Activated naive CD4-positive, alpha-beta T cell treated with anti-CD3 and anti-CD28 coated beads, Interleukin-2, amount 10 ng/mL, durations not matched to agents 7 days and 5 days (primary cell): ENCODE results near the gene ZNF775.

ENCODE experiments used
- CTCF ChIA-PET: fragments of 350-600 bp; sonication (Branson Sonifier 250); formaldehyde crosslinking; loops from one replicate; lab custom pipeline; 2021; ENCODE audit warnings: antibody characterized with exemption; lab: Charles Lee
- DNase-seq: peaks from one replicate; pipeline ENCODE4 v3.0.0-alpha.2; 2020
- H3K27ac Mint-ChIP-seq: one replicate; pipeline ENCODE4 v1.8.0; 2021; ENCODE audit warnings: mild to moderate bottlenecking, moderate library complexity, mixed read lengths
- H3K27me3 Mint-ChIP-seq: one replicate; pipeline ENCODE4 v1.8.0; 2021; ENCODE audit warnings: mild to moderate bottlenecking, mixed read lengths
- H3K36me3 Mint-ChIP-seq: one replicate; pipeline ENCODE4 v1.8.0; 2021; ENCODE audit warnings: mixed read lengths
- H3K4me1 Mint-ChIP-seq: one replicate; pipeline ENCODE4 v1.8.0; 2021; ENCODE audit warnings: mixed read lengths
- H3K4me3 Mint-ChIP-seq: one replicate; pipeline ENCODE4 v1.8.0; 2021; ENCODE audit warnings: mild to moderate bottlenecking, moderate library complexity, mixed read lengths
- H3K9me3 Mint-ChIP-seq: one replicate; pipeline ENCODE4 v1.8.0; 2021; ENCODE audit warnings: mixed read lengths

The ZNF775 gene

DNA sequence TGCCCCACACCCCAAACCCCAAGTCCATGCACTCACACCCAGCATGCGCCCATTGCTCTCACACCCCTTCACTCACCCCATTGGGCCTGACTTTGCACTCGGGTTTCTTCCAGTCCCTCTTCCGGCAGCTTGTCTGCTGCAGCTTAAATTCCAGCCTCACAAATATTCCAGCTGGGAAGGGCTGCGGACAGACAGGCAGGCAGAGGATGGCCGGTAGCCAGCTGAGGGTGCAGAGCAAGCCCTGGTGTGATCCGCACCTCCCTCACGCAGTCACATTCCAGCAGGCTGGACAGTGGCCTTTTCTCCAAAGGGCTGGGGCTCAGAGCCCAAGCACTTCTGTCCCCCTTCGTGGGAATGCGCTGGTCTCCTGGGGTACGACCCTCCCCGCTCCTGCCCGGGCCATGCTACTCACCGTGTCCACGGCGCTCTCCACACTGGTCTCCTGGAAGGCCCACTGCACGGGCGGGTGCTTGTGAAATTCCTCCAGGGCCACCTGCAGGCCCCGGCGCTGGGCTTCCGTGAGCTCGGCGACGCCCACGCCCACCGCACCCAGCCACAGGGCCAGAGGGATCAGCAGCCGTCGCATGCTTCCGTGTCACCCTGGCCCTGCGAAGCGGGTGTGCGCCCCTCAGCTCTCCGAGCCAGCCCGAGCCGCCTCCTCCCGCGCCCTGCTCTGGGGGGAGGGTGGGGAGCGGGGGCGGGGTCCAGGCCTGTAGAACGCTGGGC lies 38.9 kb upstream of the ZNF775 start:
- peaks cover 2% of the 10 kb centered on the region for H3K9me3 Mint-ChIP-seq
- H3K27me3 Mint-ChIP-seq = peaks cover 59% of the 10 kb centered on the region
- CTCF ChIA-PET = no interaction called here
- H3K4me1 Mint-ChIP-seq = no peaks in the 10 kb centered on the region
- no peak overlapping the region for H3K27ac Mint-ChIP-seq
- peaks cover 3% of the 10 kb centered on the region for H3K36me3 Mint-ChIP-seq
- no peak for DNase-seq
- H3K4me3 Mint-ChIP-seq = no peak overlapping the region

DNA sequence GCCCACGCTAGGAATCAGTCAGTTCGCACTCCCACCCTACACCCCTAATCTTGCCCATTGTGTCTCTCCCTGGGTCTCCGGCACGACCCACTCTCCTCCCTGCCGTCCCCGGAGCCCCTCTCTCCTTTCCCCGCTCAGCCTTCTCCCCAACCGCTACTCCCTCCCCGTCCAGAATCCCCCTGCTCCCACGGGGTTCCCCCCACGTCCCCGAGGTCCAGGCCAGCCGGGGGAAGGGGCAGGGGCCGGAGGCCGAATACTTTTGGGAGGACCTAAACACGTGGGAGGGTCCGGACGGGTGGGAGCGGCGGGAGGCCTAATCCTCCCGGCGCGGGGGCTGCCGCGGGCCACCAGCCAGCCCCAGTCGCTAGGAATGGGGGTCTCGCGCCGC lies 38.3 kb upstream of the ZNF775 start:
- Mint-ChIP-seq H3K36me3 (peaks cover 3% of the 10 kb centered on the region), H3K27me3 (peaks cover 63% of the 10 kb centered on the region), H3K4me3 (no peak overlapping the region), H3K27ac (no peak overlapping the region), H3K9me3 (peaks cover 2% of the 10 kb centered on the region), H3K4me1 (no peaks in the 10 kb centered on the region)
- CTCF ChIA-PET = no interaction called here
- no peak for DNase-seq

DNA sequence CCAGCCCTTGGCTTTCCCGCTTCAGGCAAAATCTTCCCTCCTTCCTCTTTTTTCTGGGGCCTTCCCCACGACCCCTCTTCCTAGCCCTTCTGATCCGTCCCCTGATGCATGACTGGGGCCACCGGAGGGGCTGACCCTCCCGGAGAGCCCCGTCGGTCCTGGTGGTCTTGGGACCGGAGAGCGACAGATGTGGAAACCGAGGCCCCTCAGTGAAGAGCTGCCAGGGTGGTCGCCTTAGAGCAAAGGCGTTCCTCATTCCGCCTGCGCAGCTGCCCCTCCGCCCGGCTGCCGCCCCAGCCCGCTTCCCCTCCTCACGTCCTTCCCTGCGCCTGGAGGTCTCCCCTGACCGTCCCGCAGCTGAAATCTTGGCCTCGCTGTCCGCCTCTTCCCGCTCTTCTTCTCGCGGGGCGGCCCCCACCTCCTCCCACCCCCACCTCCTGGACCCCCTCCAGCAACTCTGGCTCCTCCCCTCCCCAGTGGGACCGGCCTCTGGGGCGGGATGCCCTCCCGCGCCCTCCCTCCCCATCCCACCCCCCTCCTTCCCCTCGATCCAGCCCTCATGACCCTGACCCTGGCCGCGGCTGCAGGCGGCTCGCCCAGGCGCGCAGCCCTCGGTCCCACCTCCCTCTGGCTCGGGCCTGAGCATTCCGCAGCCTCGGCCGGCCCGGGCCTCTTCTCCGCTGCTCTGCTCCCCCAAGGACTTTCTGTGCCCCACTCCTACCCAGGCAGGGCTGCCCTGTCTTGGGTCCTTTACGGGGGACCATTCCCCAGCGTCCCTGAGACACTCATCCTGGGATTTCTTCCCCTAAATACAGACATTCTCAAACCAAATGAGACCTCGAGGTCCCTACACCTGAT lies 37.6 kb upstream of the ZNF775 start, which contains the start of gene RARRES2:
RARRES2 (minus strand) TSS at position 367 of the 858 bp plus-strand sequence. CDS start 1,020 bp downstream, outside the sequence.
- CTCF ChIA-PET = no interaction called here
- Mint-ChIP-seq H3K4me3 (no peak within 1 kb of the TSS), H3K27me3 (peaks cover 69% of the 10 kb centered on the region), H3K27ac (no peak within 1 kb of the TSS), H3K36me3 (peaks cover 3% of the 10 kb centered on the region), H3K9me3 (peaks cover 2% of the 10 kb centered on the region), H3K4me1 (no peaks in the 10 kb centered on the region)
- no peak for DNase-seq

DNA sequence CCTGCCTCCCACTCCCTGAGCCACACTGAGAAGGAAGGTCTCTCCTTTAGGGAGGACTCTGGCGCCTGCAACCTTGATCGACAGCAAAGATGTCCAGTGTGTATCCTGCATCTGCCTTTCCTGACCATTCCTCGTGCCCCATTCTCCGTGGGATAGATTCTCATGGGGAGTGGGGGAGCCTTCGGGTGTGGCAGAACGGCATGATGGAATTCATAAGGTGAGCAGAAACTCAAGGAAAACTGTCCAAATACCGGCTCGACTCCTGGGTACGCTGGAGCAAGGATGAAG lies 37.1 kb upstream of the ZNF775 start:
- no peak overlapping the region for H3K27ac Mint-ChIP-seq
- no peak overlapping the region for H3K4me3 Mint-ChIP-seq
- H3K9me3 Mint-ChIP-seq = peaks cover 2% of the 10 kb centered on the region
- no peaks in the 10 kb centered on the region for H3K4me1 Mint-ChIP-seq
- no peak for DNase-seq
- H3K27me3 Mint-ChIP-seq = peaks cover 75% of the 10 kb centered on the region
- peaks cover 3% of the 10 kb centered on the region for H3K36me3 Mint-ChIP-seq
- CTCF ChIA-PET = no interaction called here

DNA sequence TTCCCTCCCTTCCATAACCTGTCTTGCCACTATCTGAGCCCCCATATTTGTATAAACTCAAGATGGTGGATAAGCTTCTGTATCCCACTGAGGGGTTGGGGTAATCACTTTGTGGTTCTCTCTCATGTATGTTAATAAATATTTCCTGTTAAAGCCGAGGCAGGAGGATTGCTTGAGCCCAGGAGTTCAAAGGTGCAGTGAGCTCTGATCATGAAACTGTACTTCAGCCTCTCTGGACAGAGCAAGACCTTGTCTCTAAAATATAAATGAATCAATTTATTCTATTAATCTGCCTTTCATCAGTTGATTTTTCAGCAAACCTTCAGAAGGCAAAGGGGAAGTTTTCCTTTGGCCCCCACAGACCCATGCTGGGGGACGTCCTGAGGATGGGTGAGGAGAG lies 35.9 kb upstream of the ZNF775 start:
- Mint-ChIP-seq H3K4me1 (no peaks in the 10 kb centered on the region), H3K36me3 (no peaks in the 10 kb centered on the region), H3K27me3 (peaks cover 82% of the 10 kb centered on the region), H3K4me3 (no peak overlapping the region), H3K27ac (peak overlapping the region; percentile 39), H3K9me3 (peaks cover 2% of the 10 kb centered on the region)
- CTCF ChIA-PET = no interaction called here
- no peak for DNase-seq

DNA sequence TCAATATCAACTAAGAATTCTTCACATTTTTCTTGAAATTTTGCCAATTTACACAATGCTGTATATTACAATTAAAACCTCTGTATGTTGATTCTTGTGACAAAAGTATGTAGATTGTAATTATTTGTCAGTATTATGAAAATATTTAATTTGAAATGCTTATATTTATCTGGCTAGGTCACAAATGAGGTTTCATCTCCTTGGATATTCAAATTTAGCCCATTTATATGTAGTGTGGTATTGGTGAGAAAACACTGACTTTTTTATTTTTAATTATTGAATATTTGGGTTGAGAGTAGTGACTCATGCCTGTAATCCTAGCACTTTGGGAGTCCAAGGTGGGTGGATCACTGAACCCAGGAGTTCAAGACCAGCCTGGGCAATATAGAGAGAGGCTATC lies 34.8 kb upstream of the ZNF775 start:
- no peak overlapping the region for H3K27ac Mint-ChIP-seq

DNA sequence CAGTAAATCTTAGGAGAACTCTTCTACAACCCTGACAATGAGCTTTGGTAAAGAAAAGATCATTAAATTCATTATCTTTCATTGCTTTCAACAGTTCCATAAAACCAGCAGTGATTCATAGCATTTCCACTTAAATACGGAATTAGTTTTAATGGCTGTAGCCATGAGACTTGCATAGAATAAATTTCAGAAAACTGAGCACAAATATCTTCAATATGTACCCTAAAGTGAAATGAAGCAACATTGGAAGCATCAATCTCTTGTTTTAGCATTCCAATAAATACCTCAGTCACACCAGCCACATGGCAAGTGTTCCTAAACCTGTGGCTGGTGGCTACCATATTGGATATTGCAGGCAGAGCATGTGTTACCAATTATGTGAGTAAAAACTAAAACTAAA lies 34.1 kb upstream of the ZNF775 start:
- Mint-ChIP-seq H3K36me3 (no peaks in the 10 kb centered on the region), H3K27ac (no peak overlapping the region), H3K27me3 (peaks cover 70% of the 10 kb centered on the region), H3K9me3 (peaks cover 2% of the 10 kb centered on the region), H3K4me3 (no peak overlapping the region), H3K4me1 (no peaks in the 10 kb centered on the region)
- CTCF ChIA-PET = no interaction called here
- DNase-seq = no peak

More for the DNA sequence above, 34.8 kb upstream of the ZNF775 start:
- no peak for DNase-seq
- CTCF ChIA-PET = no interaction called here
- Mint-ChIP-seq H3K27me3 (peaks cover 76% of the 10 kb centered on the region), H3K9me3 (peaks cover 2% of the 10 kb centered on the region), H3K36me3 (no peaks in the 10 kb centered on the region), H3K4me3 (no peak overlapping the region), H3K4me1 (no peaks in the 10 kb centered on the region)

DNA sequence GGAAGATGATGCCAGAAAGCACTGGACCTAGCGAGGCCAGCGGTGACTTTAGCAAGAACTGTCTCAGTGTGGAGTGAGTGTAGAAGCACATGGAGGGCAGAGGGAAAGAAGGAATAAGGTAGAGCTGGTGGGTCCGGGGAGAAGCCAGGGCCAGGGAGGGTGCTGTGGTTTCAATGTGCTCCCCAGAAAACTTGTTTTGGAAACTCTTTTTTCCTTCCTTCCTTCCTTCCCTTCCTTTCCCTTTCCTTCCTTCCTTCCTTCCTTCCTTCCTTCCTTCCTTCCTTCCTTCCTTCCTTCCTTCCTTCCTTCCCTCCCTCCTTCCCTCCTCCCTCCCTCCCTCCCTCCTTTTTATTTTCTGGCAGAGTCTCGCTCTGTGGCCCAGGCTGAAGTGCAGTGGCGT lies 32.2 kb upstream of the ZNF775 start:
- Mint-ChIP-seq H3K27ac (no peak overlapping the region), H3K27me3 (peaks cover 60% of the 10 kb centered on the region), H3K9me3 (peaks cover 2% of the 10 kb centered on the region), H3K4me3 (no peak overlapping the region), H3K36me3 (no peaks in the 10 kb centered on the region), H3K4me1 (no peaks in the 10 kb centered on the region)
- CTCF ChIA-PET = no interaction called here
- no peak for DNase-seq

DNA sequence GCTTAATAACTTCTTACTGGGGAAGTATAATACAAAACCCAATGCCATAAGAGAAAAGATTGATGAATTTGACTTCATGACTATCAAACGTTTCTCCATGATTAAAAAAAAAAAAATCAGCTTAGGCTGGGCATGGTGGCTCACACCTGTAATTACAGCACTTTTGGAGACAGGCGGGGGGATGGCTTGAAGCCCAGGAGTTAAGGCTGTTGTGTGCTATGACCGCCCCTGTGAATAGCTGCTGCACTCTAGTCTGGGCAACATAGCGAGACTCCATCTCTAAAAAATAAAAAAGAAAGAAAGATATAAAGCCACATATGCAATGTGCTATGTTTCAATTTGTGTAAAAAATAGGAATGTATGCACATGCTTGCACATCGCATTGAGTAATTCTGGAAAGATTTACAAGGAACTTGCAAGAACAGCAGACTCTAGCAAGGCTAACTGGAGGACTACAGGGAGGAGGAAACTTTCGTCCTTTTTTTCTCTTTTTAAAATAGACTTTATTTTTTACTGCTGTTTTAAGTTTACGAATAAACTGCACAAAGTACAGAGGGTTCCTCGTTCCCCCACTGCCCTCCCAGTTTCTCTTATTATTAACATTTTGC lies 27.4 kb upstream of the ZNF775 start:
- no peak for DNase-seq
- Mint-ChIP-seq H3K36me3 (no peaks in the 10 kb centered on the region), H3K4me1 (peaks cover 14% of the 10 kb centered on the region), H3K4me3 (no peak overlapping the region), H3K27ac (no peak overlapping the region), H3K27me3 (peaks cover 27% of the 10 kb centered on the region), H3K9me3 (no peaks in the 10 kb centered on the region)
- CTCF ChIA-PET = interaction anchor here (0.6 kb wide), 1 partner anchor 272 kb away, joined by 5 read pairs; no protein-coding TSS in a partner anchor

DNA sequence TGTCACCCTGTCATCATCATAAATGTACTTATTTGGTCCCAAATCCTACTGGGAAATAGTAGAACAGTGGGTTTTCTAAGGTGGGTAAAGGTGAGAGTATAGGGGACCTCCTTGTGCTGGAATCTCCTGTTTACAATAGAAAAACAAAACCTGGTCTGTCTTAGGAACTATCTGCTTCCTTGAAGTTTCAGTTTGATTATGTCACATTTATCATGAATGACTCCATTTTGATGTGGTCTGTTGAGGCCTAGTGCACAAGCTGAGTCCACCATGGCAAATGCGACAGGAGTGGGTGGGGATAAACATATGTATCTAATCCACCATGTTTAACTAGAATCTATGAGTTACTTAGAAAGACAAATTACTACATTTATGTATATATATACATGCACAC lies 23.5 kb upstream of the ZNF775 start:
- H3K9me3 Mint-ChIP-seq = no peaks in the 10 kb centered on the region
- H3K4me1 Mint-ChIP-seq = peaks cover 46% of the 10 kb centered on the region
- H3K4me3 Mint-ChIP-seq = no peak overlapping the region
- CTCF ChIA-PET = interaction anchor here (0.7 to 2.3 kb wide), 10 partner anchors 13 to 522 kb away, joined by 3 to 14 read pairs (median 4); partner anchors contain the start of gene REPIN1
- peaks cover 14% of the 10 kb centered on the region for H3K27me3 Mint-ChIP-seq
- no peak overlapping the region for H3K27ac Mint-ChIP-seq
- H3K36me3 Mint-ChIP-seq = peaks cover 2% of the 10 kb centered on the region
- no peak for DNase-seq

DNA sequence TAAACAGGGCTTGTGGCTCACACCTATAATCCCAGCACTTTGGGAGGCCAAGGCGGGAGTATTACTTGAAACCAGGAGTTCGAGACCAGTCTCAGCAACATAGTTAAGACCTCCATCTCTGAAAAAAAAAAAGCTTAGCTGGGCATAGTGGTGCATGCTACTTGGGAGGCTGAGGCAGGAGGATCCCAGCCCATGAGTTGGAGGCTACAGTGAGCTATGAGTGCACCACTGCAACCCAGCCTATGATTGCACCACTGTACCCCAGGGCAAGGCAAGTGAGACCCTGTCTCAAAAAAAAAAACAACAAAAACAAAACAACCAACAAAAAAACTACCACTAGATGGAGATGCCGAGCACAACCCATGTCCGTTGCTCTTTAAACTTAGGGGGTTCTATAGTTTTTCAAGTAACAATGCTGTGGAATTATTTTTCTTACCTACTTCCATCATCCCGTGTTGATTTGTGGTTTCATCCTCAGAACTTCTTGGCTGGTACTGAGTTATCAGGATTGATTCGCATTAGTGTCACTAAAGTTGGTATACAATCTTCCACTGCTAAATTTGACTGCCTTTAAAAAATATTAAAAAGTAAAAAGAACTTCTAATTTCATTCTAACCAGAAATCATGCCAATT lies 22.7 kb upstream of the ZNF775 start:
- H3K4me3 Mint-ChIP-seq = no peak overlapping the region
- CTCF ChIA-PET = interaction anchor here (0.6 to 2.3 kb wide), 12 partner anchors 11 to 521 kb away, joined by 3 to 14 read pairs (median 4); partner anchors contain the start of gene REPIN1
- peaks cover 12% of the 10 kb centered on the region for H3K27me3 Mint-ChIP-seq

DNA sequence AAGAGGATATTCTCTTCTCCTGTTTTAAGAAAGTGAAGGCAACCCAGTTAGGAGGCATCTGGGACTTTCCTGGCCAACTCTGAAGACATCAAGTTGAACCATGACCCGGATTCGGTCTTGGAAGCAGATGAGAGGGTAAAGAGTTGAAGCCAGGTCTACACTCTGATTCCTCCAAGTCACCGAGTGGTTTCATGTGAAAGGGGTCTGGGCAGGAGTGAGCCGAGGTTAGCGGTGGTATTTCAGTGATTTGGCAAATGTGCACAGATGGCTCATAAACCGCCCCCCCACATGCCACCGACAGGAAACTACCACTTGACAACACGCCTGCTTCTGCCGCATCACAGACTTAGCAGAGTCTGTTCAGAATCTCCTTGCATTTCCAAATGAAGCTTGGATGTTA lies 21.9 kb upstream of the ZNF775 start:
- Mint-ChIP-seq H3K27me3 (peaks cover 14% of the 10 kb centered on the region), H3K4me1 (peaks cover 51% of the 10 kb centered on the region), H3K4me3 (peak overlapping the region; percentile 27), H3K27ac (peak overlapping the region; percentile 89), H3K9me3 (no peaks in the 10 kb centered on the region), H3K36me3 (peaks cover 2% of the 10 kb centered on the region)
- DNase-seq = peak; percentile 82
- CTCF ChIA-PET = interaction anchor here (0.8 to 2.3 kb wide), 6 partner anchors 9 to 74 kb away, joined by 3 to 10 read pairs (median 4); partner anchors contain the start of gene REPIN1

More for the DNA sequence above, 22.7 kb upstream of the ZNF775 start:
- peak overlapping the region; percentile 55 for H3K27ac Mint-ChIP-seq
- H3K4me1 Mint-ChIP-seq = peaks cover 46% of the 10 kb centered on the region
- peak; percentile 41 for DNase-seq
- H3K36me3 Mint-ChIP-seq = peaks cover 2% of the 10 kb centered on the region
- H3K9me3 Mint-ChIP-seq = no peaks in the 10 kb centered on the region

DNA sequence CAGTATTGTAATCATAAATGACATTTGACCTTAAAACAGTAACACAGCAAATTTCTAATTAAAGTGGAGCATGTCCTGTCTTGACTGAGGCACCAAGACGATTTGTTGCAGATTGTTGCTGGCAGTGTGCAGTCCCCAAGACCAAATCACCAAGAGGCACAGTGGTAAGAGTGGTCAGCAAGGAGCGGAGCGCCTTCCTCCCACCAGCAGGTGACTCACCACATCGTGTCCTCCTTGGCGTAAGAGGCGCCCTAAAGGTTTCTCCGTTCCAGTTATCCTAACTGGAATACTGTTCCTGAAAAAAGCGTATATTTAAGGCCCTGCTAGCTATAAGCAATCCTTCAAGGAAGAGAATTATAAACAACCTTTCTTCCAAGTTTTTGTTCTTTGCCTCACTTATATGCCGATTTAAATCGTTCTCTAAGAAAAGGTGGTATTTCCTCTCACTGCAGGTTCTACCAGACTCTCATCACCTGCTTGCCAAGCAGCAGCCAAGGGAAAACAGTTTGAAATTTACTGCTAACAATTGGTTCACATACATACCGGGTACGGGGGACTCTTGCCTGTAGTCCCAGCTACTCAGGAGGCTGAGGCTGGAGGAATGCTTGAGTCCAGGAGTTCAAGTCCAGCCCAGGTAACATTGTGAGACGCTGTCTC lies 21.2 kb upstream of the ZNF775 start:
- DNase-seq = no peak
- CTCF ChIA-PET = interaction anchor here (1.0 to 2.3 kb wide), 5 partner anchors 9 to 73 kb away, joined by 3 to 10 read pairs (median 4); no protein-coding TSS in a partner anchor
- Mint-ChIP-seq H3K27me3 (peaks cover 14% of the 10 kb centered on the region), H3K4me1 (peaks cover 55% of the 10 kb centered on the region), H3K9me3 (no peaks in the 10 kb centered on the region), H3K27ac (peak overlapping the region; percentile 89), H3K4me3 (peak overlapping the region; percentile 27), H3K36me3 (peaks cover 2% of the 10 kb centered on the region)
